CD8-positive, alpha-beta memory T cell (primary cell): ENCODE data around the gene PSMD11. TPM values are rescaled to one million over a fixed set of nuclear protein-coding genes. Genes with fewer than 3 reads are reported as not detected.

Experiments
- CTCF ChIA-PET: fragments of 350-600 bp; sonication (Branson Sonifier 250); formaldehyde crosslinking; loops from one replicate; lab custom pipeline; 2021; ENCODE audit warnings: antibody characterized with exemption; lab: Charles Lee
- POLR2A ChIA-PET: fragments of 350-600 bp; sonication (Branson Sonifier 250); formaldehyde crosslinking; loops from one replicate; lab custom pipeline; 2021; ENCODE audit warnings: antibody characterized with exemption; lab: Charles Lee
- DNase-seq, 5 donors: peaks; one replicate each; pipeline versions ENCODE4 v3.0.0 to v3.0.0-alpha.2; 2020 to 2022; ENCODE audit warnings: mixed read lengths in 1 of 5
- H3K27ac ChIP-seq: one replicate; pipeline ENCODE4 v1.7.0; 2013; ENCODE audit warnings: low read depth, mild to moderate bottlenecking, low read length, moderate library complexity
- H3K27me3 ChIP-seq: 2 replicates; pipeline ENCODE4 v1.7.0; 2013; ENCODE audit warnings: low read length, mild to moderate bottlenecking; ENCODE audit not compliant: insufficient read depth, poor library complexity, severe bottlenecking
- H3K36me3 ChIP-seq: 2 replicates; pipeline ENCODE4 v1.7.0; 2013; ENCODE audit warnings: mild to moderate bottlenecking, low read length, moderate library complexity; ENCODE audit not compliant: insufficient read depth
- H3K4me1 ChIP-seq: 2 replicates; pipeline ENCODE4 v1.7.0; 2013; ENCODE audit warnings: mild to moderate bottlenecking, low read length, moderate library complexity; ENCODE audit not compliant: insufficient read depth
- H3K4me3 ChIP-seq: 2 replicates; pipeline ENCODE4 v1.7.0; 2013; ENCODE audit warnings: mild to moderate bottlenecking, low read length
- H3K9me3 ChIP-seq: 2 replicates; pipeline ENCODE4 v1.7.0; 2013; ENCODE audit warnings: mild to moderate bottlenecking, low read length
- H3K27ac Mint-ChIP-seq, 8 donors: one replicate each; pipeline ENCODE4 v1.8.0; 2020 to 2021; ENCODE audit warnings: mixed read lengths in 8 of 8, mild to moderate bottlenecking in 6 of 8, inconsistent platforms in 3 of 8, moderate library complexity in 3 of 8
- H3K27me3 Mint-ChIP-seq, 2 donors: one replicate each; pipeline ENCODE4 v1.8.0; 2020 to 2021; ENCODE audit warnings: mixed read lengths in 2 of 2, mild to moderate bottlenecking in 1 of 2, moderate library complexity in 1 of 2
- H3K36me3 Mint-ChIP-seq, 3 donors: one replicate each; pipeline ENCODE4 v1.8.0; 2020 to 2021; ENCODE audit warnings: mixed read lengths in 3 of 3, inconsistent platforms in 1 of 3, mild to moderate bottlenecking in 1 of 3
- H3K4me1 Mint-ChIP-seq, 3 donors: one replicate each; pipeline ENCODE4 v1.8.0; 2020 to 2021; ENCODE audit warnings: mixed read lengths in 3 of 3, inconsistent platforms in 1 of 3, mild to moderate bottlenecking in 1 of 3
- H3K4me3 Mint-ChIP-seq, 7 donors: one replicate each; pipeline ENCODE4 v1.8.0; 2020 to 2021; ENCODE audit warnings: mixed read lengths in 7 of 7, mild to moderate bottlenecking in 6 of 7, moderate library complexity in 4 of 7, inconsistent platforms in 2 of 7
- H3K9me3 Mint-ChIP-seq, 5 donors: one replicate each; pipeline ENCODE4 v1.8.0; 2020 to 2022; ENCODE audit warnings: mixed read lengths in 5 of 5, mild to moderate bottlenecking in 3 of 5, moderate library complexity in 2 of 5, inconsistent platforms in 1 of 5
- polyA plus RNA-seq: library from polyadenylated mRNA; unstranded; fragments of 300-500 nt; fragmentation: Illumina TruSeq; gene quantifications from one replicate; pipeline ENCODE4 v1.2.3, GENCODE V29; 2021
- total RNA-seq, 2 experiments: library from RNA; stranded (reverse); gene quantifications; one replicate each; pipeline ENCODE4 v1.2.3, GENCODE V29; 2021

Gene PSMD11
- total and polyA plus RNA-seq, 3 experiments from 2014 or later, result 145 to 187 (median 175) TPM

DNA sequence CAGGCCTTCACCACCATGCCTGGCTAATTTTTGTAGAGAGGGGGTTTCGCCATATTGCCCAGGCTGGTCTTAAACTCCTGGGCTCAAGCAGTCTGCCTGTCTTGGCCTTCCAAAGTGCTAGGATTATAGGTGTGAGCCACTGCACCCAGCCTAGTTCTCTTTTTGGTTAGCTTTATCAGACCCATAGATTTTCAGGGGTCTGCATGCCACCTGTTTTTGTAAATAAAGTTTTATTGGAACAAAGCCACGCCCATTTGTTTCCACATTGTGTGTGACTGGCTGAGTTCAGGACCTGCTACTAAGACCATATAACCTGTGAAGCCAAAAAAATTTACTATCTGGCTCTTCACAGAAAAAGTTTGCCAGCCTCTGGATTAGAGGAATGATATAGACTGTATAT lies 7.6 kb downstream of the PSMD11 start:
- Mint-ChIP-seq H3K4me1 (peaks cover 37 to 63% (median 52%) of the 10 kb centered on the region in 3 donors), H3K27me3 (no peaks in the 10 kb centered on the region), H3K36me3 (peaks cover 6 to 86% (median 25%) of the 10 kb centered on the region in 3 donors), H3K9me3 (no peaks in the 10 kb centered on the region), H3K27ac (no peak overlapping the region), H3K4me3 (no peak overlapping the region)
- H3K4me3 ChIP-seq, result no peak overlapping the region
- H3K9me3 ChIP-seq, result no peaks in the 10 kb centered on the region
- peaks cover 32% of the 10 kb centered on the region for H3K36me3 ChIP-seq
- POLR2A ChIA-PET, result no interaction called here
- no peak for DNase-seq
- H3K27ac ChIP-seq, result no peak overlapping the region
- H3K4me1 ChIP-seq, result peaks cover 5% of the 10 kb centered on the region
- CTCF ChIA-PET, result no interaction called here
- H3K27me3 ChIP-seq, result no peaks in the 10 kb centered on the region

DNA sequence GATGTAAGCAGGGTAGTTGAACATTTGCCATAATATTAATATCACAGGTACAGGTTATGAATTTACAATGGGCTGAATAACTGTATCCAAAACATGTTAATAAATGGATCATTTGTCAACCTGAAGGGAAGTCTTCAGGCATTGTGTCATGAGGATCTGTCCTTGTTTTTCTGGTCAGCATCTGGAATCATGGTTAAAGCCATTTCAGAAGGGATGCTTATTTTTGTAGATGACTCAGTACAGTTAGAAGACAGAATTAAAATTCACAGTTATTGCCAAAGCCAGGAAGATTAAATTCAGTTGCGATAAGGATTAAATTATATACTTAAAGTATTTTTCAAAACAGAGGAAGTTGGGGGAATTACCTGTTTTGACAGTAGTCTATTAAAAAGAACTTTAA lies 8.0 kb downstream of the PSMD11 start:
- H3K36me3 Mint-ChIP-seq, result peaks cover 6 to 86% (median 26%) of the 10 kb centered on the region in 3 donors
- peaks cover 34 to 60% (median 50%) of the 10 kb centered on the region in 3 donors for H3K4me1 Mint-ChIP-seq
- no peaks in the 10 kb centered on the region for H3K9me3 ChIP-seq
- H3K27me3 Mint-ChIP-seq, result no peaks in the 10 kb centered on the region
- peaks cover 32% of the 10 kb centered on the region for H3K36me3 ChIP-seq
- no peaks in the 10 kb centered on the region for H3K9me3 Mint-ChIP-seq
- POLR2A ChIA-PET, result no interaction called here
- H3K4me3 ChIP-seq, result no peak overlapping the region
- H3K4me1 ChIP-seq, result peaks cover 1% of the 10 kb centered on the region
- no peak for DNase-seq
- no peak overlapping the region for H3K27ac Mint-ChIP-seq
- no peak overlapping the region for H3K4me3 Mint-ChIP-seq
- no peaks in the 10 kb centered on the region for H3K27me3 ChIP-seq
- no peak overlapping the region for H3K27ac ChIP-seq
- CTCF ChIA-PET, result no interaction called here

GRCh38 chr17:32453370-32453769 lies 9.1 kb downstream of the PSMD11 start:
- Histone ChIP-seq H3K4me1 (peaks cover 5% of the 10 kb centered on the region), H3K27ac (no peak overlapping the region), H3K9me3 (no peaks in the 10 kb centered on the region), H3K36me3 (peaks cover 36% of the 10 kb centered on the region), H3K27me3 (no peaks in the 10 kb centered on the region), H3K4me3 (no peak overlapping the region)
- Mint-ChIP-seq H3K27ac (peak overlapping the region in 5 of 8 donors; percentile 6 to 37 (median 17)), H3K27me3 (no peaks in the 10 kb centered on the region), H3K9me3 (no peaks in the 10 kb centered on the region), H3K36me3 (peaks cover 6 to 89% (median 30%) of the 10 kb centered on the region in 3 donors), H3K4me3 (no peak overlapping the region), H3K4me1 (peaks cover 40 to 68% (median 57%) of the 10 kb centered on the region in 3 donors)
- ChIA-PET CTCF (interaction anchor here (1.4 to 2.6 kb wide), 3 partner anchors 9 to 30 kb away, joined by 3 to 14 read pairs (median 6); partner anchors contain the start of gene PSMD11), POLR2A (no interaction called here)
- DNase-seq, result no peak

- no peak overlapping the region for H3K27ac ChIP-seq
- ChIA-PET CTCF (no interaction called here), POLR2A (no interaction called here)
- H3K9me3 ChIP-seq, result no peaks in the 10 kb centered on the region
- no peak for DNase-seq
- peak overlapping the region in 6 of 8 donors; percentile 19 to 74 (median 36) for H3K27ac Mint-ChIP-seq
- H3K27me3 ChIP-seq, result no peaks in the 10 kb centered on the region
- H3K4me3 ChIP-seq, result no peak overlapping the region
- H3K4me3 Mint-ChIP-seq, result no peak overlapping the region
- H3K4me1 Mint-ChIP-seq, result peaks cover 28 to 53% (median 48%) of the 10 kb centered on the region in 3 donors
- H3K36me3 ChIP-seq, result peaks cover 33% of the 10 kb centered on the region
- no peaks in the 10 kb centered on the region for H3K9me3 Mint-ChIP-seq
- peaks cover 12% of the 10 kb centered on the region for H3K4me1 ChIP-seq
- peaks cover 10 to 84% (median 26%) of the 10 kb centered on the region in 3 donors for H3K36me3 Mint-ChIP-seq
- no peaks in the 10 kb centered on the region for H3K27me3 Mint-ChIP-seq
Measured at GRCh38 chr17:32458371-32458770, 14.1 kb downstream of the PSMD11 start.

DNA sequence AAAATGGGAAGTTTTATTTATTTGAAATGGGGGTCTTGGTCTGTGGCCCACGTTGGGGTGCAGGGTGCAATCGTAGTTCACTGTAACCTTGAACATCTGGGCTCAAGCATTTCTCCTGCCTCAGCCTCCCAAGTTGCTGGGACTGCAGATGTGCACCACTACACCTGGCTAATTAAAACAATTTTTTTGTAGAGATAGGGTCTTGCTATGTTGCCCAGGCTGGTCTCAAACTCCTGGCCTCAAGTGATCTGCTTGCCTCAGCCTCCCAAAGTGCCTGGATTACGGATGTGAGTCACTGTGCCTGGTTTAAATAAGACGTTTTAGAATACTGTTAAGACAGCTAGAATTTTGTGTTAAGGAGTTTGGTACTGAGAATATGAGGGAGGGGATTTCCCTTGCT lies 15.7 kb downstream of the PSMD11 start:
- H3K27ac Mint-ChIP-seq, result peak overlapping the region in 3 of 8 donors; percentile 11 to 32 (median 29)
- Histone ChIP-seq H3K27me3 (no peaks in the 10 kb centered on the region), H3K4me1 (peaks cover 12% of the 10 kb centered on the region), H3K9me3 (no peaks in the 10 kb centered on the region), H3K27ac (no peak overlapping the region), H3K4me3 (no peak overlapping the region), H3K36me3 (peaks cover 33% of the 10 kb centered on the region)
- peaks cover 6 to 80% (median 15%) of the 10 kb centered on the region in 3 donors for H3K36me3 Mint-ChIP-seq
- ChIA-PET CTCF (interaction anchor here (4.6 kb wide), 1 partner anchor 15 kb away, joined by 40 read pairs; the partner anchor contains the start of gene PSMD11), POLR2A (interaction anchor here (0.6 to 1.1 kb wide), 2 partner anchors 26 to 62 kb away, joined by 3 read pairs; partner anchors contain the start of gene CDK5R1)
- no peak for DNase-seq
- H3K27me3 Mint-ChIP-seq, result no peaks in the 10 kb centered on the region
- H3K9me3 Mint-ChIP-seq, result no peaks in the 10 kb centered on the region
- no peak overlapping the region for H3K4me3 Mint-ChIP-seq
- H3K4me1 Mint-ChIP-seq, result peaks cover 22 to 46% (median 36%) of the 10 kb centered on the region in 3 donors

- Histone ChIP-seq H3K27me3 (no peaks in the 10 kb centered on the region), H3K27ac (no peak overlapping the region), H3K4me3 (no peak overlapping the region), H3K36me3 (peaks cover 30% of the 10 kb centered on the region), H3K4me1 (peaks cover 12% of the 10 kb centered on the region), H3K9me3 (no peaks in the 10 kb centered on the region)
- POLR2A ChIA-PET, result no interaction called here
- H3K27ac Mint-ChIP-seq, result peak overlapping the region in 6 of 8 donors; percentile 3 to 90 (median 61)
- H3K4me1 Mint-ChIP-seq, result peaks cover 22 to 47% (median 36%) of the 10 kb centered on the region in 3 donors
- no peaks in the 10 kb centered on the region for H3K9me3 Mint-ChIP-seq
- no peak for DNase-seq
- peaks cover 4 to 83% (median 14%) of the 10 kb centered on the region in 3 donors for H3K36me3 Mint-ChIP-seq
- H3K27me3 Mint-ChIP-seq, result no peaks in the 10 kb centered on the region
- CTCF ChIA-PET, result interaction anchor here (1.2 to 6.1 kb wide), 23 partner anchors 11 to 295 kb away, joined by 3 to 44 read pairs (median 5); partner anchors contain the start of genes CDK5R1 and PSMD11
- H3K4me3 Mint-ChIP-seq, result no peak overlapping the region
Measured at GRCh38 chr17:32461498-32461852, 17.2 kb downstream of the PSMD11 start.

DNA sequence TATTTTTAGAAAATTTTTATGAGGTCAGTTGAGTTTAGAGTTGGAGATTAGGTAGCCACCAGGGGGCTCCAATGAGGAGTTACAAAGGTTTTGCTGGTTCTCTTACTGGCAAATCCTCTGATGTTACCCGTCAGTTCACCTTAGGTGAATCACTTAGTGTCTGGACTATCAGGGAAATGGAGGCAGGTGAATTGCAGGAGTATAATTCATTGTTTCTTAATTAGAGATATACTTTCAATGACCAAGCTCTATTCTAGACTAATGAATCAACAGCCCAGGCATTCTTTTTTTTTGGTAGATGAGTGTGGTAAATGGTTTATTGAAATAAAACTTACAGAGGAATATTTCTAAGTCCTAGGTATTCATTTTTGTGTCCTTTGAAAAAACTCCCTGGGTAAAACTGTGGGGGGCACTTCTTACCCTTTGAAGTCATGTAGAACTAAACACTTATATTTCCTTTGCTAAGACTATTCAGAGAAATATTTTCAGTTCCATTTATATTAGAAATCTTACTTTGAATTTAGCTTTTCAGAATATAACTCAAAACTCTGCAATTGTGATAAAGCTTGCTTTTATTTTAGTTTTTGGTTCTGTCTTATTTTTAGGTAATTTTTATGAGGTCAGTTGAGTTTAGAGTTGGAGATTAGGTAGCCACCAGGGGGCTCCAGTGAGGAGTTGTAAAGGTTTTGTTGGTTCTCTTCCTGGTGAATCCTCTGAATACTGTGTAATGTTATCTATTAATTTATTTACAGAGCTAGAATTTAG lies 17.7 kb downstream of the PSMD11 start:
- POLR2A ChIA-PET, result no interaction called here
- H3K27ac Mint-ChIP-seq, result peak overlapping the region; percentile 3 to 90 (median 26)
- no peaks in the 10 kb centered on the region for H3K9me3 Mint-ChIP-seq

GRCh38 chr17:32463304-32463703 lies 19.0 kb downstream of the PSMD11 start:
- H3K4me1 ChIP-seq, result peaks cover 8% of the 10 kb centered on the region
- no peaks in the 10 kb centered on the region for H3K27me3 ChIP-seq
- H3K9me3 ChIP-seq, result no peaks in the 10 kb centered on the region
- H3K36me3 Mint-ChIP-seq, result peaks cover 10 to 82% (median 13%) of the 10 kb centered on the region in 3 donors
- H3K4me3 Mint-ChIP-seq, result no peak overlapping the region
- no peaks in the 10 kb centered on the region for H3K27me3 Mint-ChIP-seq
- no peak overlapping the region for H3K27ac Mint-ChIP-seq
- ChIA-PET CTCF (interaction anchor here (0.7 to 6.1 kb wide), 13 partner anchors 9 to 294 kb away, joined by 3 to 44 read pairs (median 6); partner anchors contain the start of genes CDK5R1 and PSMD11), POLR2A (interaction anchor here (1.3 kb wide), 1 partner anchor 23 kb away, joined by 3 read pairs; the partner anchor contains the start of gene CDK5R1)
- no peak overlapping the region for H3K27ac ChIP-seq
- H3K36me3 ChIP-seq, result peaks cover 36% of the 10 kb centered on the region
- no peak overlapping the region for H3K4me3 ChIP-seq
- H3K9me3 Mint-ChIP-seq, result no peaks in the 10 kb centered on the region
- H3K4me1 Mint-ChIP-seq, result peaks cover 16 to 34% (median 22%) of the 10 kb centered on the region in 3 donors
- DNase-seq, result no peak

More for the DNA sequence above, 17.7 kb downstream of the PSMD11 start:
- H3K9me3 ChIP-seq, result no peaks in the 10 kb centered on the region
- no peaks in the 10 kb centered on the region for H3K27me3 Mint-ChIP-seq
- H3K4me3 ChIP-seq, result no peak overlapping the region
- H3K4me3 Mint-ChIP-seq, result peak overlapping the region in 1 of 7 donors; percentile 23
- H3K36me3 Mint-ChIP-seq, result peaks cover 4 to 84% (median 11%) of the 10 kb centered on the region in 3 donors
- peak; percentile 46 to 67 (median 56) for DNase-seq
- peaks cover 12% of the 10 kb centered on the region for H3K4me1 ChIP-seq
- H3K27me3 ChIP-seq, result no peaks in the 10 kb centered on the region
- peaks cover 30% of the 10 kb centered on the region for H3K36me3 ChIP-seq
- H3K27ac ChIP-seq, result no peak overlapping the region
- CTCF ChIA-PET, result interaction anchor here (0.6 to 6.1 kb wide), 28 partner anchors 8 to 614 kb away, joined by 3 to 44 read pairs (median 5); partner anchors contain the start of genes CDK5R1 and PSMD11
- H3K4me1 Mint-ChIP-seq, result peaks cover 22 to 44% (median 32%) of the 10 kb centered on the region in 3 donors
